HEK293 (cell line): ENCODE data around the gene PARP8.

Source experiments
- HOXD13 ChIP-seq: sonication (generic); formaldehyde crosslinking; IDR thresholded peaks from 2 replicates; pipeline ENCODE4 v1.8.0; 2022; ENCODE audit warnings: missing genetic modification reagents, borderline replicate concordance
- PATZ1 ChIP-seq: fragments of 450-650 bp; formaldehyde crosslinking; IDR thresholded peaks from 2 replicates; pipeline ENCODE4 v1.5.1; 2016; ENCODE audit warnings: missing biosample characterization, missing genetic modification characterization
- SCRT2 ChIP-seq: fragments of 450-650 bp; formaldehyde crosslinking; IDR thresholded peaks from 2 replicates; pipeline ENCODE4 v1.5.1; 2016; ENCODE audit warnings: missing biosample characterization, missing genetic modification characterization
- ZBTB17 ChIP-seq: fragments of 450-650 bp; formaldehyde crosslinking; IDR thresholded peaks from 2 replicates; pipeline ENCODE4 v1.5.1; 2016; ENCODE audit warnings: missing biosample characterization, missing genetic modification characterization
- ZBTB21 ChIP-seq: fragments of 450-650 bp; formaldehyde crosslinking; IDR thresholded peaks from 2 replicates; pipeline ENCODE4 v1.5.1; 2017; ENCODE audit warnings: missing biosample characterization, missing genetic modification characterization
- ZBTB26 ChIP-seq: fragments of 450-650 bp; formaldehyde crosslinking; optimal IDR thresholded peaks from 2 replicates; pipeline ENCODE3; 2016; ENCODE audit warnings: missing biosample characterization, mild to moderate bottlenecking, missing genetic modification characterization
- ZBTB44 ChIP-seq: fragments of 450-650 bp; IDR thresholded peaks from 2 replicates; pipeline ENCODE4 v1.5.1; 2018; ENCODE audit warnings: missing biosample characterization, mild to moderate bottlenecking, missing genetic modification characterization
- ZFP37 ChIP-seq: fragments of 450-650 bp; formaldehyde crosslinking; IDR thresholded peaks from 2 replicates; pipeline ENCODE4 v1.5.1; 2016; ENCODE audit warnings: missing biosample characterization, missing genetic modification characterization
- ZNF138 ChIP-seq: fragments of 450-650 bp; formaldehyde crosslinking; IDR thresholded peaks from 2 replicates; pipeline ENCODE4 v1.5.1; 2016; ENCODE audit warnings: missing biosample characterization, missing genetic modification characterization, borderline replicate concordance
- ZNF140 ChIP-seq: fragments of 450-650 bp; formaldehyde crosslinking; IDR thresholded peaks from 2 replicates; pipeline ENCODE4 v1.5.1; 2016; ENCODE audit warnings: missing biosample characterization, missing genetic modification characterization
- ZNF148 ChIP-seq: fragments of 450-650 bp; formaldehyde crosslinking; IDR thresholded peaks from 2 replicates; pipeline ENCODE4 v1.5.0; 2017; ENCODE audit warnings: missing biosample characterization, missing genetic modification characterization, borderline replicate concordance
- ZNF211 ChIP-seq: fragments of 450-650 bp; formaldehyde crosslinking; IDR thresholded peaks from 2 replicates; pipeline ENCODE4 v1.5.1; 2016; ENCODE audit warnings: low read depth, missing biosample characterization, missing genetic modification characterization
- ZNF26 ChIP-seq: fragments of 450-650 bp; formaldehyde crosslinking; IDR thresholded peaks from 2 replicates; pipeline ENCODE4 v1.5.1; 2016; ENCODE audit warnings: missing biosample characterization, missing genetic modification characterization
- ZNF274 ChIP-seq, 2 experiments: fragments of 200-500 bp in 1 of 2; fragments of 450-650 bp in 1 of 2; sonication (Bioruptor generic) in 1 of 2; formaldehyde crosslinking in 1 of 2; IDR thresholded peaks; 2 replicates each; pipeline versions ENCODE4 v1.5.1 to v1.6.1; 2014 to 2016; ENCODE audit warnings: borderline replicate concordance in 1 of 2, inconsistent platforms in 1 of 2, low read length in 1 of 2, missing biosample characterization in 1 of 2, missing genetic modification characterization in 1 of 2
- ZNF280D ChIP-seq: fragments of 450-650 bp; formaldehyde crosslinking; IDR thresholded peaks from 2 replicates; pipeline ENCODE4 v1.5.1; 2016; ENCODE audit warnings: missing biosample characterization, missing genetic modification characterization
- ZNF423 ChIP-seq: fragments of 450-650 bp; formaldehyde crosslinking; IDR thresholded peaks from 2 replicates; pipeline ENCODE4 v1.5.1; 2016; ENCODE audit warnings: missing biosample characterization, missing genetic modification characterization
- ZNF48 ChIP-seq: fragments of 450-650 bp; formaldehyde crosslinking; IDR thresholded peaks from 2 replicates; pipeline ENCODE4 v1.5.1; 2016; ENCODE audit warnings: missing biosample characterization, missing genetic modification characterization
- ZNF560 ChIP-seq: fragments of 450-650 bp; formaldehyde crosslinking; IDR thresholded peaks from 2 replicates; pipeline ENCODE4 v1.5.1; 2017; ENCODE audit warnings: missing biosample characterization, missing genetic modification characterization, borderline replicate concordance
- ZNF621 ChIP-seq: fragments of 450-650 bp; formaldehyde crosslinking; IDR thresholded peaks from 2 replicates; pipeline ENCODE4 v1.5.1; 2017; ENCODE audit warnings: missing biosample characterization, missing genetic modification characterization
- ZNF624 ChIP-seq: fragments of 450-650 bp; formaldehyde crosslinking; IDR thresholded peaks from 2 replicates; pipeline ENCODE4 v1.5.1; 2017; ENCODE audit warnings: missing biosample characterization, missing genetic modification characterization
- ZNF704 ChIP-seq: fragments of 450-650 bp; formaldehyde crosslinking; IDR thresholded peaks from 2 replicates; pipeline ENCODE4 v1.5.1; 2016; ENCODE audit warnings: missing biosample characterization, missing genetic modification characterization
- ZNF777 ChIP-seq: fragments of 450-650 bp; formaldehyde crosslinking; IDR thresholded peaks from 2 replicates; pipeline ENCODE4 v1.5.1; 2017; ENCODE audit warnings: missing biosample characterization, missing genetic modification characterization, borderline replicate concordance
- ZNF830 ChIP-seq: fragments of 450-650 bp; IDR thresholded peaks from 2 replicates; pipeline ENCODE4 v1.5.0; 2018; ENCODE audit warnings: missing biosample characterization, missing genetic modification characterization, low read depth, mild to moderate bottlenecking, moderate library complexity
- ZNF837 ChIP-seq: fragments of 450-650 bp; formaldehyde crosslinking; IDR thresholded peaks from 2 replicates; pipeline ENCODE4 v1.5.1; 2016; ENCODE audit warnings: missing biosample characterization, missing genetic modification characterization
- ZXDB ChIP-seq: fragments of 450-650 bp; formaldehyde crosslinking; IDR thresholded peaks from 2 replicates; pipeline ENCODE4 v1.5.1; 2016; ENCODE audit warnings: missing biosample characterization, missing genetic modification characterization

Gene PARP8

GRCh38 chr5:50667653-50668595 is 1.5 kb downstream of the PARP8 start (continued):
- TF ChIP-seq ZNF280D (no peak), ZNF48 (tag by site-specific recombination) (no peak), SCRT2 (tag by site-specific recombination) (peak; percentile 98), ZBTB26 (tag by site-specific recombination) (peak; percentile 92), PATZ1 (peak; percentile 42), ZNF138 (no peak), ZNF837 (tag by site-specific recombination) (no peak), ZBTB17 (tag by site-specific recombination) (peak; percentile 57; the same call in 1 of the 2 replicates), ZNF211 (no peak), ZNF777 (no peak), ZNF560 (tag by site-specific recombination) (no peak), ZNF140 (tag by site-specific recombination) (no peak), ZXDB (tag by site-specific recombination) (no peak), ZNF148 (tag by site-specific recombination) (no peak), ZNF423 (tag by site-specific recombination) (0 out of 2 replicates have a peak, but pooled peaks have one; percentile 70), ZNF26 (no peak), HOXD13 (CRISPR knock-in tag) (no peak), ZNF704 (tag by site-specific recombination) (no peak), ZBTB21 (tag by site-specific recombination) (no peak), ZNF621 (tag by site-specific recombination) (no peak), ZNF274 (IDR thresholded peaks at IDR 0.05; ENCODE audit: low read length) (no peak), ZNF274 (tag by site-specific recombination; IDR thresholded peaks at IDR 0.05; ENCODE audit: borderline replicate concordance) (no peak), ZFP37 (no peak), ZNF830 (tag by site-specific recombination) (no peak), ZBTB44 (tag by site-specific recombination) (no peak), ZNF624 (no peak)
